Keratinocyte (primary cell): ENCODE data around the gene SDR9C7. TPM values are rescaled to one million over a fixed set of nuclear protein-coding genes. Genes with fewer than 3 reads are reported as not detected.
"Not testable (repeated sequence)": the region's sequence is repeated elsewhere in the genome, so short reads cannot be mapped to it uniquely, and the experiment has no call there.

Experiments used
- DNase-seq: peaks from one replicate; pipeline ENCODE4 v3.0.0-alpha.2; 2011; ENCODE audit warnings: low read depth, missing footprints, low spot score
- FAIRE-seq: peaks from 2 replicates; lab custom pipeline; 2011; peaks lifted over from hg19 to GRCh38; lab: Jason Lieb, UNC
- H2AFZ ChIP-seq: 2 replicates; pipeline ENCODE4 v1.6.0; 2012; ENCODE audit warnings: low read length, control low read depth, inconsistent platforms; ENCODE audit not compliant: control insufficient read depth
- H3K27ac ChIP-seq: 2 replicates; pipeline ENCODE4 v1.5.1; 2011; ENCODE audit warnings: low read length; ENCODE audit not compliant: control insufficient read depth, insufficient read depth
- H3K27me3 ChIP-seq: 3 replicates; pipeline ENCODE4 v1.6.0; 2011; ENCODE audit warnings: low read length; ENCODE audit not compliant: control insufficient read depth, insufficient read depth; ENCODE audit errors: extremely low read depth
- H3K36me3 ChIP-seq, 2 experiments: 2 replicates in 1 of 2; 3 replicates in 1 of 2; pipeline ENCODE4 v1.5.1; 2011; ENCODE audit warnings: low read length in 2 of 2, mild to moderate bottlenecking in 1 of 2; ENCODE audit not compliant: control insufficient read depth in 2 of 2, insufficient read depth in 2 of 2; ENCODE audit errors: extremely low read depth in 1 of 2
- H3K4me1 ChIP-seq: 3 replicates; pipeline ENCODE4 v1.5.1; 2011; ENCODE audit warnings: low read length; ENCODE audit not compliant: control insufficient read depth, insufficient read depth; ENCODE audit errors: extremely low read depth
- H3K4me2 ChIP-seq: 3 replicates; pipeline ENCODE4 v1.6.0; 2011; ENCODE audit warnings: low read depth, low read length; ENCODE audit not compliant: control insufficient read depth, insufficient read depth; ENCODE audit errors: extremely low read depth
- H3K4me3 ChIP-seq, 3 experiments: fragments of 200-600 bp in 1 of 3; sonication (generic) in 1 of 3; 2 replicates in 2 of 3; 3 replicates in 1 of 3; pipeline ENCODE4 v1.5.1; 2011 to 2016; ENCODE audit warnings: low read length in 3 of 3, mild to moderate bottlenecking in 3 of 3, control low read depth in 2 of 3, inconsistent platforms in 1 of 3, low read depth in 1 of 3, mixed read lengths in 1 of 3, mixed run types in 1 of 3, moderate library complexity in 1 of 3; ENCODE audit not compliant: control insufficient read depth in 2 of 3, insufficient read depth in 2 of 3; ENCODE audit errors: extremely low read depth in 1 of 3
- H3K79me2 ChIP-seq: 2 replicates; pipeline ENCODE4 v1.6.0; 2012; ENCODE audit warnings: low read length; ENCODE audit not compliant: control insufficient read depth, insufficient read depth
- H3K9ac ChIP-seq: 3 replicates; pipeline ENCODE4 v1.6.0; 2011; ENCODE audit warnings: low read length; ENCODE audit not compliant: control insufficient read depth, insufficient read depth; ENCODE audit errors: extremely low read depth
- H3K9me1 ChIP-seq: 3 replicates; pipeline ENCODE4 v1.6.0; 2011; ENCODE audit warnings: low read length; ENCODE audit not compliant: control insufficient read depth, insufficient read depth; ENCODE audit errors: extremely low read depth
- H3K9me3 ChIP-seq: 2 replicates; pipeline ENCODE4 v1.5.1; 2012; ENCODE audit warnings: low read depth, low read length; ENCODE audit not compliant: control insufficient read depth
- H4K20me1 ChIP-seq: 3 replicates; pipeline ENCODE4 v1.6.0; 2011; ENCODE audit warnings: low read length; ENCODE audit not compliant: control insufficient read depth, insufficient read depth; ENCODE audit errors: extremely low read depth
- CTCF ChIP-seq, 3 experiments: IDR thresholded peaks in 1 of 3; conservative IDR thresholded peaks in 1 of 3; optimal IDR thresholded peaks in 1 of 3; 2 replicates in 2 of 3; 3 replicates in 1 of 3; pipeline versions ENCODE3 to v1.5.1; 2011; ENCODE audit warnings: low read length in 3 of 3, mild to moderate bottlenecking in 3 of 3, moderate library complexity in 2 of 3, control low read depth in 1 of 3, inconsistent platforms in 1 of 3; ENCODE audit not compliant: insufficient read depth in 2 of 3; ENCODE audit errors: extremely low read depth in 1 of 3
- EZH2 ChIP-seq: IDR thresholded peaks from one replicate; pipeline ENCODE4 v1.6.1; 2012; ENCODE audit warnings: inconsistent platforms, mild to moderate bottlenecking, low read length, moderate library complexity
- dilution Hi-C: fragments of 300-500 bp; cut with MboI; formaldehyde crosslinking; loops from one replicate; pipeline ENCODE4 v1.7.0; 2020; ENCODE audit warnings: low sequenced_read_pairs; ENCODE audit not compliant: extremely low pct_ligation_motif_present
- polyA plus RNA-seq, 5 experiments: library from polyadenylated mRNA; depleted of rRNA in 3 of 5; stranded (reverse) in 3 of 5; stranded (forward) in 1 of 5; unstranded in 1 of 5; fragments of >200 nt; gene quantifications; 1 replicate in 1 of 5; 2 replicates in 3 of 5; 3 replicates in 1 of 5; pipeline versions ENCODE4 v1.2.1 to v1.2.3, GENCODE V29; 2011 to 2012; ENCODE audit warnings: missing spikeins in 2 of 5, low read depth in 1 of 5, low replicate concordance in 1 of 5

SDR9C7 gene
- polyA plus RNA-seq, 1 donor (not counting 4 experiments of a cell fraction or from before 2014, with no cell fraction given) = 1.3 TPM

GRCh38 chr12:56894698-56895368 lies 39.4 kb downstream of the SDR9C7 start:
- Histone ChIP-seq H3K9me1 (no peaks in the 10 kb centered on the region), H2AFZ (no peak overlapping the region), H3K9ac (no peak overlapping the region), H3K36me3 (no peaks in the 10 kb centered on the region), H3K4me1 (peaks cover 15% of the 10 kb centered on the region), H4K20me1 (no peaks in the 10 kb centered on the region), H3K4me2 (no peak overlapping the region), H3K9me3 (no peaks in the 10 kb centered on the region), H3K27ac (no peak overlapping the region), H3K79me2 (no peaks in the 10 kb centered on the region), H3K27me3 (no peaks in the 10 kb centered on the region), H3K4me3 (no peak overlapping the region)
- dilution Hi-C loops = no loop called here
- DNase-seq = no peak
- TF ChIP-seq EZH2 (no peak), CTCF (optimal IDR thresholded peaks at IDR 0.05 in 1 of 3, IDR thresholded peaks at IDR 0.05 in 1 of 3, conservative IDR thresholded peaks at IDR 0.05 in 1 of 3; ENCODE audit: extremely low read depth in 1 of 3, insufficient read depth in 2 of 3, low read length in 3 of 3) (no peak)
- no peak for FAIRE-seq

GRCh38 chr12:56891885-56892284 lies 42.3 kb downstream of the SDR9C7 start:
- H3K9ac ChIP-seq, H3K27ac ChIP-seq, H3K4me3 ChIP-seq, H3K36me3 ChIP-seq, H3K9me3 ChIP-seq, H3K79me2 ChIP-seq, H3K4me1 ChIP-seq, dilution Hi-C loops, H3K9me1 ChIP-seq, H3K27me3 ChIP-seq, H2AFZ ChIP-seq, DNase-seq, H4K20me1 ChIP-seq, H3K4me2 ChIP-seq, FAIRE-seq: not testable (repeated sequence)

DNA sequence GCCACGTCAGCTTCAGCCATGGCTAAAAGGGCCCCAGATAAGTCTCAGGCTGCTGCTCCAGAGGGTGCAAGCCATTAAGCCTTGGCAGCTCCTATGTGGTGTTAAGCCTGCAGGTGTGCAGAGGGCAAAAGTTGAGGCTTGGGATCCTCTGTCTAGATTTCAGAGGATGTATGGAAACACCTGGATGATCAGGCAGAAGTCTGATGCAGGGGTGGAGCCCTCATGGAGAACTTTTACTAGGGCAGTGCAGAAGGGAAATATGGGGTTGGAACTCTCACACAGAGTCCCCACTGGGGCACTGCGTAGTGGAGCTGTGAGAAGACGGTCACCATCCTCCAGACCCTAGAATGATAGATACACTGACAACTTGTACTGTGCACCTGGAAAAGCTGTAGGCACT lies 47.9 kb downstream of the SDR9C7 start:
- no peak overlapping the region for H3K4me2 ChIP-seq
- DNase-seq (no peak), FAIRE-seq (no peak)
- H3K36me3 ChIP-seq = no peaks in the 10 kb centered on the region
- H3K27ac ChIP-seq = no peak overlapping the region
- H3K9ac ChIP-seq = no peak overlapping the region
- no peak overlapping the region for H3K4me3 ChIP-seq
- H3K9me3 ChIP-seq = no peaks in the 10 kb centered on the region
- no peak overlapping the region for H2AFZ ChIP-seq
- dilution Hi-C loops = no loop called here
- H3K79me2 ChIP-seq = no peaks in the 10 kb centered on the region
- no peaks in the 10 kb centered on the region for H4K20me1 ChIP-seq
- no peaks in the 10 kb centered on the region for H3K27me3 ChIP-seq
- TF ChIP-seq EZH2 (no peak), CTCF (optimal IDR thresholded peaks at IDR 0.05 in 1 of 3, IDR thresholded peaks at IDR 0.05 in 1 of 3, conservative IDR thresholded peaks at IDR 0.05 in 1 of 3; ENCODE audit: extremely low read depth in 1 of 3, insufficient read depth in 2 of 3, low read length in 3 of 3) (no peak)
- H3K4me1 ChIP-seq = peaks cover 4% of the 10 kb centered on the region
- H3K9me1 ChIP-seq = no peaks in the 10 kb centered on the region
